MCF 10A (cell line): ENCODE data around the gene PECR. TPM values are rescaled to one million over a fixed set of nuclear protein-coding genes. Genes with fewer than 3 reads are reported as not detected.
A peak's percentile ranks its signal among the peaks of the same experiment; 100 is the strongest.

Experiments used
- Bru-seq: library from RNA; stranded (reverse); fragments of 400-500 nt; gene quantifications from one replicate; lab custom pipeline; 2021; lab: Mats Ljungman, UMichigan
- BruChase-seq, 2 experiments: library from RNA; stranded (reverse); fragments of 400-500 nt; gene quantifications; one replicate each; lab custom pipeline; 2021; lab: Mats Ljungman, UMichigan
- BruUV-seq: library from RNA; stranded (reverse); fragments of 400-500 nt; replicated peaks from 2 replicates; lab custom pipeline; 2021; lab: Mats Ljungman, UMichigan
- CTCF ChIA-PET: fragments of 300-600 bp; sonication (Branson Sonifier 250); formaldehyde crosslinking; extraction: SDS; loops from one replicate; lab custom pipeline; 2021; ENCODE audit warnings: antibody characterized with exemption, inconsistent platforms; lab: Yijun Ruan, JAX
- POLR2A ChIA-PET: fragments of 300-600, 350-650 bp; sonication (Branson Sonifier 250); formaldehyde crosslinking; extraction: SDS; loops from one replicate; lab custom pipeline; 2020; ENCODE audit warnings: antibody characterized with exemption, inconsistent platforms; lab: Yijun Ruan, JAX
- DNase-seq: peaks from one replicate; pipeline ENCODE4 v3.0.0-alpha.2; 2018; ENCODE audit not compliant: unreplicated experiment
- H3K27ac Mint-ChIP-seq: one replicate; pipeline ENCODE4 v1.8.0; 2022; ENCODE audit warnings: mild to moderate bottlenecking, low read depth, mixed read lengths; ENCODE audit not compliant: unreplicated experiment
- H3K27me3 Mint-ChIP-seq: one replicate; pipeline ENCODE4 v1.8.0; 2022; ENCODE audit warnings: mixed read lengths; ENCODE audit not compliant: insufficient read depth, unreplicated experiment
- H3K36me3 Mint-ChIP-seq: one replicate; pipeline ENCODE4 v1.8.0; 2022; ENCODE audit warnings: mild to moderate bottlenecking, moderate library complexity, mixed read lengths; ENCODE audit not compliant: insufficient read depth, unreplicated experiment
- H3K4me1 Mint-ChIP-seq: one replicate; pipeline ENCODE4 v1.8.0; 2022; ENCODE audit warnings: mixed read lengths; ENCODE audit not compliant: insufficient read depth, unreplicated experiment
- H3K4me3 Mint-ChIP-seq: one replicate; pipeline ENCODE4 v1.8.0; 2022; ENCODE audit warnings: mild to moderate bottlenecking, moderate library complexity, mixed read lengths; ENCODE audit not compliant: unreplicated experiment
- H3K9me3 Mint-ChIP-seq: one replicate; pipeline ENCODE4 v1.8.0; 2022; ENCODE audit warnings: mixed read lengths; ENCODE audit not compliant: unreplicated experiment
- intact Hi-C: fragments of 100-400 bp; cut with micrococcal nuclease; formaldehyde crosslinking; loops from 2 replicates; pipeline ENCODE4 v1.14.1; 2022
- long read RNA-seq: library from polyadenylated mRNA; stranded (forward); transcript quantifications from one replicate; pipeline ENCODE4 v2.0.0, GENCODE V29; 2022
- total RNA-seq: library from RNA; stranded (reverse); gene quantifications from 2 replicates; pipeline ENCODE4 v1.2.3, GENCODE V29; 2022
- TF ChIP-seq, protein P1 (sequence below): fragments of 200-600 bp; IDR thresholded peaks from one replicate; pipeline ENCODE4 v1.8.0; 2022; ENCODE audit warnings: antibody characterized with exemption, mild to moderate bottlenecking; ENCODE audit not compliant: unreplicated experiment

PECR gene
- total RNA-seq, result 8.3 and 20.0 TPM in 2 replicates
- percentile 67 among the genes with signal in this experiment for Bru-seq, nascent RNA
- percentile 55 among the genes with signal in this experiment for BruChase-seq, experiment 1, labeled RNA remaining after a 6-hour chase
- percentile 59 among the genes with signal in this experiment for BruChase-seq, experiment 2, labeled RNA remaining after a 2-hour chase
- long read RNA-seq, transcript PECR-201 (8 exons, 1,853 nt), result major isoform, 10 of 16 reads
- long read RNA-seq, partial matches to known transcripts, result 1 of 16 reads
- long read RNA-seq, other reads (novel, unspliced or antisense), result 5 of 16 reads

DNA sequence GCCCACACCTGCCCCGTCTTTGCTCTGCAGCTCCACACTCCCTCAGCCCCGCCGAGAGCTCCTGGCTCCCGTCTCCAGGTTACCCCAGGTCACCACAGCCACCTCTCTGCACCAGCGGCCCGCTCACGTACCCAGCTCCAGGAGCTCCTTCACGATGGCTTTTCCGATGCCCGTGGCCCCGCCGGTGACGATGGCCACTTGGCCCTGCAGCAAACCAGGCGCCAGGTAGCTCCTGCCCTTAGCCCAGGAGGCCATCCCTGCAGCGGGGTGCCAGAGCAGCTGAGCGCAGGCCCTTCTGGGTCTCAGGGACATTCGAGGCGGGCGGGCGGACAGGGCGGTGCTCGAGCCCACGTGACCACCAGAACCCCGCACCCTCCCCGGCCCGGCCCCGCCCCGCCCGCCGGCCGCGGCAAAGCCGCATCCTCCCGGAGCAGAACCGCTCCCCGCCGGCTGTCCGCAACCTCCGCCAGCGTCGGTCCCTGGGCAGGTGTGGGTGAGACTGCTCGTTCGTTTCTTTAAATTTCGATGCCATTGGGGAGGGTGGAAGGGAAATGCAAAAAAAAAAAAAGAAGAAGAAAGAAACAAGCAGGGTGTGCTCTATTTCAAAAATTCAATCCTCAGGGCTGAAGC, at the start of gene PECR, which contains the start of gene TMEM169:
PECR (minus strand) TSS at position 323 of the 630 bp plus-strand sequence; CDS start at position 255, 68 bp downstream.
TMEM169 (plus strand) TSS at position 433 of the 630 bp plus-strand sequence. CDS start 14,045 bp downstream, outside the sequence.
- peak; percentile 69 for DNase-seq
- CTCF ChIA-PET, result interaction anchor here (0.7 to 3.4 kb wide), 9 partner anchors 8 to 187 kb away, joined by 3 to 21 read pairs (median 3); no protein-coding TSS in a partner anchor
- intact Hi-C loops, result loop anchor here (2.0 kb wide), 1 partner anchor 27 kb away; the partner anchor contains the start of gene XRCC5

DNA sequence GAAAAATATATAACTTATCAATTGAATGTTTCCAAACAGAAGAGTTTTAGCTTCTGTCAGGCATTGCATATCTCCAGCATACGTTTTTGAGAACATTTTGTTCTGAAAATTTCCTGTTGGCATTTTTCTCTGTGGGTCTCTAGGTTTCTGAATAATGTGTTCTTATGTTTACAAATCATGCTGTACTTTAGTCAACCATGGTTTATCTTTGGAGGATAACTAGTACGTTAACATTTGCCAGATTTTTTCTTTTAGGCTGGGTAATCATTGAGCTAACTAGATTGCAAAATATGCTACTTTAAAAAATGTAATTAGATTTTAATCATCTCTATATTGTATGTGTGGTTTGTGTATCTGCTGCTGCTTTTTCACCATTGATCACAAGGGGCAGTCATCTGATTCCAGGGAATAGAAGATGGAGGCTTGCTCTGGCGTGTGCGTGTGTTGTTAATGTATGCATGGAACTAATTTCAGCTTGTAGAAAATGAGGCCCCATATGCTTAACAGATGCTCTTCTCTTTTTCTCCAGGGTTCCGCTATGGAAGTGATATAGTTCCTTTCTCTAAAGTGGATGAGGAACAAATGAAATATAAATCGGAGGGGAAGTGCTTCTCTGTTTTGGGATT, 48.9 kb upstream of the PECR start:
- no peak overlapping the region for H3K4me3 Mint-ChIP-seq
- TF ChIP-seq, protein P1, sequence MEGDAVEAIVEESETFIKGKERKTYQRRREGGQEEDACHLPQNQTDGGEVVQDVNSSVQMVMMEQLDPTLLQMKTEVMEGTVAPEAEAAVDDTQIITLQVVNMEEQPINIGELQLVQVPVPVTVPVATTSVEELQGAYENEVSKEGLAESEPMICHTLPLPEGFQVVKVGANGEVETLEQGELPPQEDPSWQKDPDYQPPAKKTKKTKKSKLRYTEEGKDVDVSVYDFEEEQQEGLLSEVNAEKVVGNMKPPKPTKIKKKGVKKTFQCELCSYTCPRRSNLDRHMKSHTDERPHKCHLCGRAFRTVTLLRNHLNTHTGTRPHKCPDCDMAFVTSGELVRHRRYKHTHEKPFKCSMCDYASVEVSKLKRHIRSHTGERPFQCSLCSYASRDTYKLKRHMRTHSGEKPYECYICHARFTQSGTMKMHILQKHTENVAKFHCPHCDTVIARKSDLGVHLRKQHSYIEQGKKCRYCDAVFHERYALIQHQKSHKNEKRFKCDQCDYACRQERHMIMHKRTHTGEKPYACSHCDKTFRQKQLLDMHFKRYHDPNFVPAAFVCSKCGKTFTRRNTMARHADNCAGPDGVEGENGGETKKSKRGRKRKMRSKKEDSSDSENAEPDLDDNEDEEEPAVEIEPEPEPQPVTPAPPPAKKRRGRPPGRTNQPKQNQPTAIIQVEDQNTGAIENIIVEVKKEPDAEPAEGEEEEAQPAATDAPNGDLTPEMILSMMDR, result no peak
- H3K27ac Mint-ChIP-seq, result no peak overlapping the region
- POLR2A ChIA-PET, result interaction anchor here (0.9 to 1.5 kb wide), 3 partner anchors 10 to 20 kb away, joined by 3 to 5 read pairs (median 4); no protein-coding TSS in a partner anchor
- H3K36me3 Mint-ChIP-seq, result no peaks in the 10 kb centered on the region
- CTCF ChIA-PET, result interaction anchor here (0.7 to 1.8 kb wide), 5 partner anchors 10 to 786 kb away, joined by 3 to 5 read pairs (median 4); partner anchors contain the start of gene XRCC5
- no peaks in the 10 kb centered on the region for H3K4me1 Mint-ChIP-seq
- intact Hi-C loops, result no loop called here
- H3K9me3 Mint-ChIP-seq, result no peaks in the 10 kb centered on the region
- BruUV-seq, result no TSS peak
- no peaks in the 10 kb centered on the region for H3K27me3 Mint-ChIP-seq
- no peak for DNase-seq

More for the DNA sequence above, at the start of gene PECR, which contains the start of gene TMEM169:
- H3K27ac Mint-ChIP-seq, result peak within 1 kb of the TSS; percentile 71
- H3K36me3 Mint-ChIP-seq, result no peaks in the 10 kb centered on the region
- no TSS peak for BruUV-seq
- H3K27me3 Mint-ChIP-seq, result no peaks in the 10 kb centered on the region
- H3K9me3 Mint-ChIP-seq, result no peaks in the 10 kb centered on the region
- peaks cover 8% of the 10 kb centered on the region for H3K4me1 Mint-ChIP-seq
- POLR2A ChIA-PET, result interaction anchor here (0.6 to 3.6 kb wide), 6 partner anchors 9 to 770 kb away, joined by 3 to 37 read pairs (median 4); partner anchors contain the start of gene XRCC5
- TF ChIP-seq, protein P1, result no peak
- H3K4me3 Mint-ChIP-seq, result peak within 1 kb of the TSS; percentile 81

DNA sequence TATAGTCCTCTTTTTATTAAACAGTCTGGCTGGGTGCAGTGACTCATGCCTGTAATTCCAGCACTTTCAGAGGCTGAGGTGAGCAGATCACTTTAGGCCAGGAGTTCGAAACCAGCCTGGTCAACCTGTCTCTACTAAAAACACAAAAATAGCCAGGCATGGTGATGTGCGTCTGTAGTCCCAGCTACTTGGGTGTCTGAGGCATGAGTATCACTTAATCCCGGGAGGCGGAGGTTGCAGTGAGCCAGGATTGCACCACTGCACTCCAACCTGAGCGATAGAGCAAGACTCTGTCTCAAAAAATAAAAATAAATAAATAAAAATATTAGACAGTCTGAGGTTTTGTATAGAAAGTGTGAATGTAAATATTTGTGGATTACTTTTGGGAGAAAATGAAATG, 45.3 kb upstream of the PECR start:
- no TSS peak for BruUV-seq
- Mint-ChIP-seq H3K36me3 (no peaks in the 10 kb centered on the region), H3K27ac (no peak overlapping the region), H3K27me3 (no peaks in the 10 kb centered on the region), H3K9me3 (no peaks in the 10 kb centered on the region), H3K4me1 (no peaks in the 10 kb centered on the region), H3K4me3 (no peak overlapping the region)
- TF ChIP-seq, protein P1, result no peak
- ChIA-PET CTCF (interaction anchor here (0.6 to 1.9 kb wide), 4 partner anchors 12 to 1075 kb away, joined by 3 to 6 read pairs (median 4); no protein-coding TSS in a partner anchor), POLR2A (interaction anchor here (1.2 kb wide), 1 partner anchor 9 kb away, joined by 4 read pairs; no protein-coding TSS in a partner anchor)
- intact Hi-C loops, result no loop called here
- DNase-seq, result no peak
